NCI-H748 treated with DMSO at 0.1 percent for 48 hours (cell line): ENCODE results near the gene CHTF18.

Experiments
- DNase-seq: peaks from one replicate; lab custom pipeline; 2025; lab: John Stamatoyannopoulos, UW

CHTF18 gene

GRCh38 chr16:760545-761343 is 27.7 kb upstream of the CHTF18 start, which contains the start of gene MSLN:
MSLN (plus strand) TSS chr16:760734; CDS start chr16:762681, 1,947 bp downstream.
- DNase-seq = no peak

GRCh38 chr16:761625-762513 is 26.6 kb upstream of the CHTF18 start:
- DNase-seq = no peak

- DNase-seq = no peak
These were observed 25.7 kb upstream of the CHTF18 start for GRCh38 chr16:762595-763268.

GRCh38 chr16:763369-764183 is 24.8 kb upstream of the CHTF18 start:
- DNase-seq = no peak

- no peak for DNase-seq
These were observed 24.2 kb upstream of the CHTF18 start for GRCh38 chr16:764184-764750.

GRCh38 chr16:764848-765487 is 23.5 kb upstream of the CHTF18 start:
- no peak for DNase-seq

GRCh38 chr16:765488-765865 is 22.9 kb upstream of the CHTF18 start:
- DNase-seq = no peak

GRCh38 chr16:766008-766819 is 22.2 kb upstream of the CHTF18 start:
- no peak for DNase-seq

GRCh38 chr16:766820-767640 is 21.4 kb upstream of the CHTF18 start:
- no peak for DNase-seq

- no peak for DNase-seq
These were observed 20.6 kb upstream of the CHTF18 start for GRCh38 chr16:767743-768235.

- DNase-seq = no peak
These were observed 20.0 kb upstream of the CHTF18 start for GRCh38 chr16:768428-768827.

- no peak for DNase-seq
These were observed 19.1 kb upstream of the CHTF18 start for GRCh38 chr16:769184-769784.

GRCh38 chr16:769934-770333 is 18.5 kb upstream of the CHTF18 start:
- DNase-seq = no peak

- DNase-seq = no peak
These were observed 18.0 kb upstream of the CHTF18 start for GRCh38 chr16:770411-770810.

- no peak for DNase-seq
These were observed 15.5 kb upstream of the CHTF18 start for GRCh38 chr16:772959-773358.

- DNase-seq = no peak
These were observed 14.1 kb upstream of the CHTF18 start for GRCh38 chr16:774086-775001.

GRCh38 chr16:775236-775796 is 13.1 kb upstream of the CHTF18 start:
- no peak for DNase-seq
